Activated B cell treated with CpG ODN at 0.5 μM for 24 hours (primary cell): ENCODE results near the gene CDC42BPA. TPM values are rescaled to one million over a fixed set of nuclear protein-coding genes. Genes with fewer than 3 reads are reported as not detected.

Experiments used
- ATAC-seq: fragments of 200-7000 bp; cut with Tn5 transposase; one replicate; pipeline ENCODE4 v1.10.0; 2021; ENCODE audit warnings: low read depth, mild to moderate bottlenecking, moderate library complexity
- CTCF ChIA-PET: fragments of 350-600 bp; sonication (Branson Sonifier 250); formaldehyde crosslinking; loops from one replicate; lab custom pipeline; 2021; ENCODE audit warnings: antibody characterized with exemption; lab: Charles Lee
- POLR2A ChIA-PET: fragments of 350-600 bp; sonication (Branson Sonifier 250); formaldehyde crosslinking; loops from one replicate; lab custom pipeline; 2021; ENCODE audit warnings: antibody characterized with exemption; lab: Charles Lee
- DNase-seq: peaks from one replicate; pipeline ENCODE4 v3.0.0; 2022
- H3K27ac Mint-ChIP-seq: one replicate; pipeline ENCODE4 v1.8.0; 2020; ENCODE audit warnings: mixed read lengths
- H3K27me3 Mint-ChIP-seq: one replicate; pipeline ENCODE4 v1.8.0; 2021; ENCODE audit warnings: mixed read lengths
- H3K36me3 Mint-ChIP-seq: one replicate; pipeline ENCODE4 v1.8.0; 2021; ENCODE audit warnings: low read depth, mixed read lengths
- H3K4me1 Mint-ChIP-seq: one replicate; pipeline ENCODE4 v1.8.0; 2021; ENCODE audit warnings: mixed read lengths
- H3K4me3 Mint-ChIP-seq: one replicate; pipeline ENCODE4 v1.8.0; 2020; ENCODE audit warnings: mild to moderate bottlenecking, mixed read lengths
- H3K9me3 Mint-ChIP-seq: one replicate; pipeline ENCODE4 v1.8.0; 2020; ENCODE audit warnings: mixed read lengths
- CTCF ChIP-seq: fragments of 200-600 bp; IDR thresholded peaks from one replicate; pipeline ENCODE4 v1.8.0; 2022; ENCODE audit warnings: antibody characterized with exemption, mild to moderate bottlenecking
- intact Hi-C: fragments of 100-400 bp; cut with micrococcal nuclease; formaldehyde crosslinking; loops from one replicate; pipeline ENCODE4 v1.15.1; 2024
- total RNA-seq: library from RNA; stranded (reverse); gene quantifications from 2 replicates; pipeline ENCODE4 v1.2.3, GENCODE V29; 2022

Gene CDC42BPA
- total RNA-seq, 1 donor from 2014 or later, result 0.29 TPM

DNA sequence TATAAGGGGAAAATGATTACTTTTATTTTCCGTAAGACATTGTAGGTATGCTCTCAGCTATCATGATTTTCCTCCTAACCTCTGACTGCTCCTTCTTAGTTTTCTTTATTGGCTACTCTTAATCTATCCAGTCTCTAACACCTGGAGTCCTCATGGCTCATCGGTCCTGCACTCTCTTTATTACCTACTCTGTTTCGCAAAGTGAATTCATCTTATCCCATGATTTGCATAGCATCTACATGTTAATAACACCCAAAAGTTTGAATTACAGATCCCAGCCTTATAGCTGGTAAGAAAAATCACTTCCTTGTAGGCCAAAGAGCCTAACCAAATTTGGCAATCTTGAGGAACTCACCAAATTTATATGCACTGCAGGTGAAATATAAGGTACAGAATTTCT, 136.3 kb downstream of the CDC42BPA start:
- Mint-ChIP-seq H3K9me3 (no peaks in the 10 kb centered on the region), H3K36me3 (no peaks in the 10 kb centered on the region), H3K4me3 (no peak overlapping the region), H3K27me3 (peaks cover 4% of the 10 kb centered on the region), H3K4me1 (no peaks in the 10 kb centered on the region), H3K27ac (no peak overlapping the region)
- ATAC-seq (no peak), DNase-seq (no peak)
- ChIA-PET POLR2A (no interaction called here), CTCF (no interaction called here)
- intact Hi-C loops, result no loop called here
- no peak for TF ChIP-seq CTCF

GRCh38 chr1:227175611-227176010, 142.7 kb downstream of the CDC42BPA start:
- Mint-ChIP-seq H3K4me3 (no peak overlapping the region), H3K27me3 (no peaks in the 10 kb centered on the region), H3K27ac (no peak overlapping the region), H3K9me3 (no peaks in the 10 kb centered on the region), H3K4me1 (no peaks in the 10 kb centered on the region), H3K36me3 (no peaks in the 10 kb centered on the region)
- CTCF ChIA-PET, result no interaction called here
- POLR2A ChIA-PET, result no interaction called here
- no peak for TF ChIP-seq CTCF
- no peak for DNase-seq
- no peak for ATAC-seq
- intact Hi-C loops, result no loop called here

GRCh38 chr1:227174164-227174563, 144.1 kb downstream of the CDC42BPA start:
- no peak overlapping the region for H3K4me3 Mint-ChIP-seq
- intact Hi-C loops, result no loop called here
- ChIA-PET POLR2A (no interaction called here), CTCF (no interaction called here)
- no peak overlapping the region for H3K27ac Mint-ChIP-seq
- TF ChIP-seq CTCF, result no peak
- ATAC-seq, result no peak
- no peaks in the 10 kb centered on the region for H3K4me1 Mint-ChIP-seq
- H3K27me3 Mint-ChIP-seq, result no peaks in the 10 kb centered on the region
- DNase-seq, result no peak
- H3K36me3 Mint-ChIP-seq, result no peaks in the 10 kb centered on the region
- no peaks in the 10 kb centered on the region for H3K9me3 Mint-ChIP-seq

DNA sequence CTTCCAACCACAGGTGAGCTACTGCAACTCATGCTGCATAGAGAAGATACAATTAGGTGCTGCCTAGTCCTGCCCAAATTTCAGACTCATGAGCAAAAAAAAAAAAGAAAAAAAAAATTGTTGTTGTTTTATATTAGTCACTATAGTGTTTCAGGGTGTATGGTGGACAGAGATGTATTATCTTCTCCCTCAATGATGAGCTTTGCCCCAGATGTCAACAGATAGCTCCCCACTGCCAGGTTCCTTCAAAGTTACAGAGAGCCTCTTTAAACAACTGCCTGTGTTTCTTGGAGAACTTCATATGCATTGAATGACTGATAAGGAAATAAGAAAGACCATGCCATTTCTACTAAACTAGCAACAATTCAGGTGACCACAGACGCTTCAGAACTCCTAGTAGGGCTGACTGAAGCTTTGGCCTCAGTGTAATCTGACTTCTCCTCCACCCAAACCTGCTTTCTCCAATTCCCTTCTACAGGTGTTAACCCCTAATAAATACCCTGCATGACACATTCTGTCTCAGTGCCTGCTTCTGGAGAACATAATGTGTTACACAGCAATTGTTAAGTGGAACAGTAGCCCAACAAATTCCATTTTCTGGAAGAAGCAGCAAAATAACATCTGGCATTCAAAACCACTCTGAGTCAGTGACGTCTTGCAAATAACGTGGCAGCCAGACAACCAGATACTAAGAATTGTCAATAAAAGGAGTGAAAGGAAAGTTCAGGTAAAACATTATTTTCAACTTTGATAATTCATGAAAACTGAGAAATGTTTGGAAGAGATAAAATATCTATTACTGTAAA, 147.7 kb downstream of the CDC42BPA start:
- ChIA-PET CTCF (no interaction called here), POLR2A (no interaction called here)
- H3K27ac Mint-ChIP-seq, result no peak overlapping the region

DNA sequence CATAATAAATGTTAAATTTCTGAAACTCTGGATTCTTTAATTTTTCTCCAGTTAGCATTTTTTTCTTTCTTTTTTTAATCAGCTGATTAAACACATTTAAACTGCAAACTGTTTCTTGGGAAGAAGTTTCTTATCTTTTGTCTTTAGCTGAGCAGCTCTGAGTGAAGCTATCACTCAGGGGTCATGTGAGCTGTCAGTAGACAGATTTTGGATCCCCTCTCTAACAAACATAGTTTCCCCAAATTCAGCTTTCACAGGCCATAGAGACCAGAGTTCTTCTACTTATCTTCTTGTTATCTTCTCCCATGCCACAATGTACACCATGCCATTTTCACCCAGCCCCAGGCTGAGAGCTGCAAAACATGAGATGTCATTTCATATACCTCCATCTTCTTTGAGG, 148.9 kb downstream of the CDC42BPA start:
- no peak overlapping the region for H3K4me3 Mint-ChIP-seq
- peaks cover 5% of the 10 kb centered on the region for H3K27me3 Mint-ChIP-seq
- ATAC-seq (no peak), DNase-seq (no peak)
- intact Hi-C loops, result no loop called here
- no peak for TF ChIP-seq CTCF
- H3K9me3 Mint-ChIP-seq, result no peaks in the 10 kb centered on the region
- H3K4me1 Mint-ChIP-seq, result no peaks in the 10 kb centered on the region
- no peak overlapping the region for H3K27ac Mint-ChIP-seq
- CTCF ChIA-PET, result no interaction called here
- H3K36me3 Mint-ChIP-seq, result no peaks in the 10 kb centered on the region
- POLR2A ChIA-PET, result no interaction called here

More for the DNA sequence above, 147.7 kb downstream of the CDC42BPA start:
- Mint-ChIP-seq H3K9me3 (no peaks in the 10 kb centered on the region), H3K36me3 (no peaks in the 10 kb centered on the region), H3K4me1 (no peaks in the 10 kb centered on the region), H3K27me3 (peaks cover 5% of the 10 kb centered on the region), H3K4me3 (no peak overlapping the region)
- TF ChIP-seq CTCF, result no peak
- intact Hi-C loops, result no loop called here
- no peak for DNase-seq
- no peak for ATAC-seq
